ENCODE data around the gene SLC23A3.

SLC23A3 gene

DNA sequence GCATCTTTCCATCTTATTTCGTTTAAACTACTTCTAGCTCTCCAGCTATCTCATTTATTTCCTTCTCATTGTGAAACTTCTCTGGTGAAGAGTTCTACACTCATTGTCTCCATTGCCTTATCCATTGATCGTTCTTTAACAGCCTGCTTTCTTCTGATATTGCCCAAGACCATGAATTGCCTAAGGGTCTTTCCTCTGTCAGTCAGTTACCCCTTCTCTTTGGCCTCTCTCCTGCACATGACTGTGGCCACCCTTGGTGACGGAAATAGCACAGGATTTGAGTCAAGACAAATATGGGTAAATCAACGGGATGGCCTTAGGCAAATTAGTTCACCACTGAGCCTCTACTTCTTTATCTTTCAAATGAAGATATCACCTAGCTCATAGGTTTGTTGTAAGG, 35.9 kb downstream of the SLC23A3 start:
- no peak for DNase-seq

DNA sequence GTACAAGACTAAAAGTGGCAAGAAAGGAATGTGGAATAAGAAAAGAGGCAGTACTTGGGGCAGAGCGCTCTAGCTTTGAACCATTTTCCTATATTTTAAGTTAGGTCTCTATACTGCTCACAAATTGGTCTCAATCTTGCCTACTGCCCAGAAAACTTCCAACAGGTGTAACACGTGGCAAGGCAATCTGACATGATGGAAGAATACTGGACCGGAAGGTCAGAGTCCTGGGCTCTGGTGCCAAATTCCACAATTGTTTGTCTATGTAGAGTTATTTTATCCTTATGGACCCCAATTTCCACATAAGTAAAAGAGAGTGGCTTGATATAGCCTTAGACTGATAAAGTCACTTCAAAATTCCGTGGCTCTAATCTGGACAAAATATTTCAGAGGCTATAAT, 38.1 kb downstream of the SLC23A3 start:
- no peak for DNase-seq

DNA sequence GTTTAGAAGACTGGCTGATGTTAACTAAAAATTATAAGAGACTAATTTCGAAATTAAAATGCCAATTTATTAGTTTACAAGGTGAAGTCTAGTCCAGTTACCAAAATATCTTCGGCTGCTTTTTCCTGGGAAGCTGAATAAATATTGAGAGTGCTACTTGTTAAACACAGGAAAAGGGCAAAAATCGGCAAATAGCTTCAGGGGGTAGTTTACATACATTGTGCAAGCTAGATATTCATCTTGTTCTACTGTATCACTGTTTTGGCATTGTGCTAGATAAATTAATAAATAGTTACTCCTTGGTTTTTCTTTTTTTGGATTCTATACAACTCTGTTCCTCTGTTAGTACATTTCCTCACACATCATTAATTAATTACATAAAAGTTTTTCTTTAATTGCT, 38.5 kb downstream of the SLC23A3 start:
- DNase-seq: no peak

DNA sequence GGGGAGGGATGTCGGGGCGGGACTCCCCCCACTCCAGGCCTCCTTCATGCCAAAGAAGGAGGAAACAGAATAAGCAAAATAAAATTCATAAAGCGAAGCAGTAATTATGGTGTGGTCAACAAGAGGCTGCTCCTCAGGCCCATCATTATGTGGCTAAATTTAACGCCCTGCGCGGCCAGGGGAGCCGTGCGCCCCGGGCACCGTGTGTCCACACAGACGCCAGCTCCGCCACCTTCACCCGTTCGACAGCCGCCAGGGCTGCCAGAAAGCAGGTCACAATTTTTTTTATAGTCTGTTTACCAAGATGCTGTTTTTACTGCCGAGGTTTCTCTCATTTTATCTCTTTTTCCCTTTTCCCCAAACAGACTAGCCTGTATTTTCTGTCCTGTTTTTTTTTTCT, 40.2 kb downstream of the SLC23A3 start:
- DNase-seq: no peak

DNA sequence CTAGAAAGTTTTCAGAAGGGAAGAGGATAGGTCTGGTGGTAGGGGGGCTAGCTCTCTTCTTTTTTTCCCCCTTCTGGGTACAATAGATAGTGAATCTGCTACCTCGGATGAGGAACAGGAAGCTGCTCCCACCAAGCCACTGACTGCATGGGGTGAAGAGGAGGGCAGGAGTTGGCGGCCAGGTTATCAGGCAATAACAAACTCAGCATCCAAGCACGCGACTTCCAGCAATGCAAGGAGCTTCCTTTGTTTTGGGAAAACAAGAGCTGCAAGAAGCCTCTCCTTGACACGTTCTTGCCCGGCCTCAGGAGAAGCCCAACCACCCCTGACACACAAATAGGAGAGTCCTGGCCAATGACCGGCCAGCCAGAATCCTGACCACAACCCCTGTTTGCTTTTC, 41.4 kb downstream of the SLC23A3 start:
- no peak for DNase-seq

DNA sequence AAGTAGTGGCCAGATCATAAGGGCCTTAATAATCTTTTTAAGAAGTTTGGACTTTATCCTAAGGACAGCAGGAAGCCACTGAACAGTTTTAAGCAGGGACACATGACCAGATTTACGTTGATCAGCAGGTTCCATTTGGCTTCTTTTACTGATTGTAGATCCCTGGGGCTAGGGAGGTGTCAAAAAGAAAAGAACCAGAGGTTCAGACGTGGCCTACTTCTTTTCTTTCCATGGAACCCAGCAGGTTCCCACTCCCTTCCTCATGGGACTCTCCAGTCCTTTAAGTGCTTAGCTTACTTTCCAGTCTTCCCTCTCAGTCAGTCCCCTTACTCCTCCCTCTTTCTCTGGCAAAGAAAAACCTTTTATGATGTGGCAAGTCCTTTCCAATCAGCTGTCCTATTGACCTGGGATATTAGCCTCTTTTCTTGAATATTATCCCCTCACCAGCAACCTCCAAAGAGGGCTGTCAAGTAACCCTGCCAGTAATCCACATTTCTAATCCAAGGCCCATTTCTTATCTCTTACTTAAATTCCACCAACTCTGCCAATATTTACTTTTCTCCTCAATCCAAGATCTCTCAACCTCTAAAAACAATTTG, 42.7 kb downstream of the SLC23A3 start:
- no peak for DNase-seq

DNA sequence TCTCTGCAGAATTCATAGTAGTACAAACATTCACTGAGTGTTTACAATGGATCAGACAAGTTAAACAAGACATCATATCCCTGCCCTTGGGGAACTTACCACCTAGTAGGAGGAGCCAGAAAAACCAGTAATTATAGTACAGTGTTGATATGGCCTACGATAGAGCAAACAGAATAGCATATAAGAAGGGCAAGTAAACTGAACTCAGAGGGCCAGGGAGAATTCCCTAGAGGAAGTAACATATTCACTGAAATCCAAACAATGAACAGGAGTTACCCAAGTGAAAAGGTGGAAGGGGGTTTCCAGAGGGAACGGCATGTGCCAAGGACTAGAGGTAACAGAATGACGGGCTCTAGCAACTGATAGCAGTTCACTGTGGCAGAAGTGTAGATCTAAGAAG, 43.3 kb downstream of the SLC23A3 start:
- no peak for DNase-seq

DNA sequence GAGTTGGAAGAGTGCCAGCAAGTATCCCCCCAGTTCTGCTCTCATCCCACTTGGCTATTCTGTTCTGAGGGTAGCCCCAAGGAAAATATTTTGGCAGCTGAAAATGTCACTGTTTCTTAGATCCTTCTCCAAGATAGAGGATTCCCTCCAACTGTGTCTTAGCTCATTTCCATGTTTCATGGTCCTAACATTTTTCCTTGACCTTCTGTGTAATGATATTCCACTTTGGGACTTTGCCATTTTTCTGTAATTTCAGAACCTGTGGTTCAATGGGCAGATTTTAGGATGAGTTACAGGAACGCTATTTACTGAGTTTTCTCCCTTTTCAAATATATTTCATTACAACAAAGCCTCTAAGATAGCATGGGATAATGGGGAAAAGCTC, 44.0 kb downstream of the SLC23A3 start:
- no peak for DNase-seq

DNA sequence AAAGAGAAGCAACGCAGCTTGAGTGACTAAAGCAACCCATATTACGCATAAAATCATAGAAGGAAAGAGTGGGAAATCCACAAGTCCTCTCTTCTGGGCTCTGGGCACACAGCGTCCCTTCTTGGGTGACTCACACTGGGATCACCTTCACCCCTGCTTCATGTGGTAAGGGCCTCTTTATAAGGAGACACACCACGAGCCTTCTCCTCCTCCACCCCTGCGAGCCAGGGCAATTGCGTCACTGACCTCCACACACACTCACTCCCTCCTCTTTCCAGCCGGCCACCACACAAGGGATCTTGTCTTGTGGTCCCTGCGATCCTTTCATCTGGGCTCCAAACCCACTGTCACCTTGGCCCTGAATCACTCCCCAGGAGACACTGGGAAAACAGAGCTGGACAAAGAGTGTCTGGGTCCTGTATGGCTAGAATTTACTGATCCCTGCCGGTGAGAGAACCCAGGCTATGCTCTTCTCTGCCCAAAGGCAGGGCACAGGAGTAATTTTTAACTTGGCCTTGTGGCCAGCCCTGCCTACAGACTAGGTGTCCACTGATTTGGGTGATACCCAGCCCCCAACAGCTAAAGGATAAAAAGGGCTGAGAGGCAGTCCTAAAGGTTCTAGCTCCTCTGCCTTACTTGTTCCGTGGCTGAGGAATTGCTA, 44.5 kb downstream of the SLC23A3 start:
- DNase-seq: no peak

DNA sequence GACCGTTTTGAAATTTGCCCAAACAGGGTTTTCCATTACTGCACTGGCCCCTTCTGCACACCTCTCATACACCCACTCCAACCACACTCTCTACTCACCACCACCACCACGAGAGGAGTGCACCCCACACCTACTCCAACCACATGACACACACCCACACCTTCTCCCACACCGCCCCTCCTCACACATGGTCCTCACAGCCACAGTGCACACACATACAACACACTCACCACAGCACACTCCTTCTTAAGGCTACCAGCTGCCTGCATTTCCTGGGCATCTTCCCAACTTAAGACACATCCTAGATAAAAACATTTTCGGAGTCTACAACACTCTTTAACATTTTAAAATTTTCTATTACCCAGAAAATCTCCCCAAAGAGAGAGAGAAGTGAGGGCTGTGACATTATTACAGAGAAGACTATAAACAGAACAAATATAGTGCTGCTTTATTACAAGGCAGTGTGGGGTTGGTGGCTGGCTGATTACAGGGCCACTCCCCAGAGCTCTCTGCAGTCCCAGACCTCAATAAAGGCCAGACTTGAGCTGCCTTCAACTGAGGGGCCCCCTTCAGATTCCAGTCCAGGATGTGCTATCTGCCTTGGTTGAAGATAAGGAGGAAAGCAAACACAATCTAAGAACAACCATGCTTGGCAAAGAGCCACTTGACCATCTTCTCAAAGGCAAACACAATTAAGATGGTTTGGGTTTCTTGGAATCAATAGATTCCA, 45.3 kb downstream of the SLC23A3 start:
- no peak for DNase-seq

DNA sequence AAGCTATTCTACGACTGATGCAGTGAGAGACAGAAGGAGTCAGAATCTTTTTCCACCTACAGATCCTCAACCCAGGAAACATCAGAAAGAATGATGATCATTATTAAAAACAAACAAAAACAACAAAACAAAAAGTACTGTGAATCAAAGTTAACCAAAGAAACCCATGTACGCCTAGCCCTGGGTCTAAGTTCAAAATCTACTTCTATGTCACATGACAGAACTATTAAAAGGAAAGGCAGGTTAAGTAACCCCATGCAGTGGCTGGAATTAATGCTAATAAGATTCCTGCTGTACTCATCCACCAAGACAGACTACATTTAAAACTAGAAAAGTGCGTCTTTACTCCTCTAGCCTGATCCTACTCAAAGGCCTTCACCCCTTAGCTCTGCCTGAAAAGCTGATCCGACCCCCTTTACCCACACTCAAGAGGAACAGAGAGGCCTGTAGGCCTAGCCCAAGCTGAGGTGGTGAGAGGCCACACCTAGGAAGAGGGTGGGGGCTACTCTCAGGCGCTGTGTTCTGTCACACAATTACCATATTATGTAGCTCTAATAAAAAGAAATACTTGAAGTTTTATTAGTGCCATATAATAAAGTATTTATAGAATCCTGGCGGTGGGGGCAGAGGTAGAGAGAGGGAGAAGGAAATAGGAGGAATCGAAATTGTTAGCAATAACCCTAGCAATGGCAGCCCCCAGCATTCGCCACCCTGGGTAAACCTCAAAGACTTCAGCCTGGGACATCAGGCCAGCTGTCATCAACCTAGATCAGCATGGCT, 46.3 kb downstream of the SLC23A3 start:
- DNase-seq: no peak

DNA sequence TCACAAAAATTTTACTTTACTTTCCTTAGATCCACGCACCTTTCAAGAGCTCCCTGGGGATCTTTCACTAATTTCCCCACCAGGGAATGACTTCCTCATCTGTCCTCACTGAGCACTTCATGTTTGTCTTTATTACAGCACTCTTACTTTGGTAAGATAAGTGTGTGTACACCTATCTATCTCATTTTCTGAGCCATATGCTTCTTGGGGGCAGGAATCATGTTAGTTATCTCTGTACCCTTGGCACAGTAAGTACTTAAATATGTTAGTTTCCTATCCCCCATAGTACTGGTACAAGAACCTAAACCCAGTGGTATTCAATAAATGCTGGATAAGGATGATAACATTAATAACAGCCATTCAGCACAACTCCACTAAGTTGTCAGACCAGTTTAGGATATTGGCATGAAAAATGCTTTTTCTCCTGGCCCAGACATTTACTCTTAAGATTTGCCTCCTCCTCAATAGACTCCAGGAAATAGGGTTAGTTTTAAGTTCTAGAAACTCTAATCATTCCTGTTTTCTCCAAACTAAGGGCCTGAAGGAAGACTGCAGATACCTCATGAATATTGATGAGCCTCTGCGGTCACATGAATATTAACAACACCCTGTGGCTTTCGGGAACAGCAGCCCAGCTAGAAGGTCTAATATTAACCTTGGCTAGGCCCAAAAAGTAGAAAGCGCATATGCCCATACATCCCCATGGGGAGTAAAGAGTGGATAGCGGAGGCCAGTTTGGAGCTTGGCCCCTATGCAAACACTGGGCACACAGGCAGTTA, 47.4 kb downstream of the SLC23A3 start:
- DNase-seq: no peak

DNA sequence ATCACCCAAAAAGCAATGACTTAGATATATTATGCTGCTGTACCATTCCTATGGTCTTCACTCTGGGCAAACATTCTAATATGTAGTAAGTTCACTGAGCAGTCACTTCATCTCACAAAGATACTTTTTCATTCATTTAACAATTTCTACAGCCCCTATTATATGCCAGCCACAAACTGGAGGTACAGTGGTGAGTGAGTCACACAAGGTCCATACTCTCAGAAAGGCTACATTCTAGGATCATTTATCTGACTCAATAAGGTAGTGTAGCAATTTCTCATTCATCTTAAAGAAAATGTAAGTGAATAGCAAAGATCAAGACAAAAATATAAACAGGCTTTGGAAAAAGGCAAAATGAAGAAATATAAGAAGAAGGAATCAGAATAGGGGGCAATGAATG, 49.7 kb downstream of the SLC23A3 start:
- no peak for DNase-seq

DNA sequence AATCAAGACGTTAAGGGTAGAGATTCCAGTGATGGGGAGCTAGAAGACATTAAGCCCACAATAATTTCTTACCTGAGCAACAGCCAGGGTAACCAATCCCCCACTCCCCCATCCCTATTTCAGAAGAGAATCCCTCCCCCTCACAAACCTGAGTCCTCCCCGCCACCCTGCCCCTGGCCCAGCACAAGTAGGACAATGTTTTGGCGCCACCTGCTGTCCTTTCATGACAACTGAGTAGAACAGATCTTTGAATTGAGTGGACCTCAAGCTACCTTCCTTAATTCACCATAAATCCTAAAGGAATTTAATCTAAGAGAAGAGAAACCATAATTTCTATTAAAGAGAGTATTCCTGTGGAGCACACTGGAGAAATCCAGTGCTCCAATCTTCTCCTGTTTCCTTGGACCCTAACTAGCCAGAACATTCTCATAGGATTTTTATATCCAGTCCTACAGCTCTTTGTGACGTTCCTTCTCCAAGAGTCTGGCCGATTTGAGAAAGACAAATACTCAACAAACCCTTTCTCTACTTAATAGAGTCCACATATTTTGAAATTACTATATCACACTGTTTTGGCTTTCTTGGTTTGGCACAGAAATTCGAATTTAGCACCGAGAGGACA, 50.3 kb downstream of the SLC23A3 start:
- DNase-seq: no peak

DNA sequence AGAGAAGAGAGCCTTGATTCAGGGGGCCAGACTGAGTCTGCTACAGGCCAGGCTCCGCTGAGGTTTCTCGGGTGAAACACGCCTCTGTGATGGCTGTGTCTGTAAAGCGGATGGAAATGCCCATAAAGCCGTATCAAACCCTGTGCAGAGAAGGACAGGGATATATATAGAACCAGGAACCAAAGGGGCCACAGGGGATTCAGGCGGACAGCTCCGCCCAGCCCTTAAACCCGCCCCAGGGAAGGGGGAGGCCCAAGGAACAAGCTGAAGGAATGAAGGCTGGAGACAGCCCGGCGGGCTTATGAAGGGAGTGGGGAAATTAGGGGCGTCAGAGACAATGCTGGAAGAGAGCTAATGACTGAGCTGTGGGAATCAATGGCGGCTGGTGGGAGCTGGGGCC, 51.3 kb downstream of the SLC23A3 start:
- no peak for DNase-seq

DNA sequence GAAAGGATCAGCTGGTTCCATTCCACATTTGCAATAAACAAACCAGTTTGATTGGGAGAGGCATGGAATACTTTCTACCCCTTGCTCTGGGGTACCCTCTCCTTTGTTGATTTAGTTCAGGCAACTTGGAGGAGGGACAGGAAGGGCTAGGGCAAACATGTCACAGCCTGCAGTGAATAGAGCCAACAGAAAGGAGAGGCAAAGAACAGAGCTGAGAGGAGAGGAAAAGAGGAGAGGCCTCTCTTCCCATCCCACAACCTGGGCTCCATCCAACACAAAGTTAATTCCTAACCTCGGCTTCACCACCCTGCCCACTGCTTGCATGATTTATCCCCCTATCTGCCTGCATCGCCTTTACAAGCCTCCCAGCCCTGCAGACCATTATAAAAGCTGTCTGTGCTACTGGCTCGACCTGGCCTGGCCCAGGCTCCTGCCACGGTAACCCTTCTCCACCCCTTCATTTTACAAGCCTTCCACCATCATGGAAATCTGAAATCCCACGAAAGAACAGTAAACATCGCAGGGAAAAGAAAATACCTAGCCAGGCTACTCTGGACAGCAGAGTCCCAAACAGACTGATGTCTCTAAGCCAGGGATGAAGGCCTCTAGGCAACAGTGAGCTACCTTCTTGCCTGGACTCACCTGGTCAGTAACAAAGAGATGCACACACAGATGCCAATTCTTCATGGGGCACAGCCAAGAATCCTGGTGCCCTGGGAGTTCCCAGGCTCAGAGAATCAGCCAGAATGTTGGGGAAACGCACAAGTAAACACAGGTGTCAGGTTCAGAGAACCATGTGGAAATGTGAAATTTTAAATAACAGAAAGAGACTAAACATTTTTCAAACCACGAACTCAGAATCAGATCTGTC, 52.8 kb downstream of the SLC23A3 start:
- no peak for DNase-seq

DNA sequence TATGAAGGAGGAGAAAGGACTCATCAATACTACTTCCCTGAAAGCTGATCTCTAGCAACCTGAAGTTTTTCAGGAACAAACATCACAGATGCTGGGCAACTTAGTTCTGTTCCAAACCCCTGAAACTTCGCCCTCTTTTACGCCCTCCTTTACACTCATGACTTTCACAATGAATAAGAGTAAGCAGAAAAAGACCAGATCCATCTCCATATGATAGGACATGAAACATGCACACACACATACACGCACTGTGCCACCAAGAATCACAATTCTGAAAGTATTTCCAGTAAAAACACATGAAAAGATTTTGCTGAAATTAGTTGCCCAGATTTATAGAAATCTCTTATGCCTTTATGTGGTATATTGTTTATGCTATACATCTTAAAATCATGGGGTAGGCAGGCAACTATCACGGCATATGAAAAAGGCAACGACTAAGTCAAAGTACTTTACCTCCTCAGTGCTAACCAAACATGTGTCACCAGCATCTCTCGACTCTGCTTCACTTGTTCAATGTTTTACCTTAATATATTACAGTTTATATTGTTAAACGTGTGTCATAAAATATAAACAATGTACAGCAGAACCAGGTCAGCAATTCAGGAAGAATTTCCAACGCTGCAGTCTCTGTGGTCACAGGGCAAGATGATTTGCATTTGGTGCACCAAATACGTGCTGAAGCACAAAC, 57.0 kb downstream of the SLC23A3 start:
- no peak for DNase-seq

DNA sequence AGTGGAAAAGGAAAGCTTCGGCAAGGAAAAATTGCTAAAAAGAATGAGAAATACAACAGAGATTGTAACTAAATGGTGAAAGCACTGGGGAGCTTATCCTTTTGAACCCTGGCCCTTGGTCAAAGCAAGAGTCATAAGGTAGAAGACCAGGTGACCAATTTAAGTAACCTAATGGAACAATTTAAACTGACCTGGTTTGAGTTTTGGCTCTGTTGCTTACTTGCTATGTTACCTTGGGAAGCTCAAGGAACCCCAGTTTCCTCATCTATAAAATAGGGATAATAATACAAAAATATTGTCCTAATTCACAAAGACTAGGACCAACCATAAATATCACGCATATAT, 57.8 kb downstream of the SLC23A3 start:
- DNase-seq: no peak

Data from 8988T (cell line).